ENCODE measurements around the gene AUP1. TPM values are rescaled to one million over a fixed set of nuclear protein-coding genes. Genes with fewer than 3 reads are reported as not detected.

AUP1 gene
- total RNA-seq, 2 donors from 2014 or later: 85.5 to 113 TPM

DNA sequence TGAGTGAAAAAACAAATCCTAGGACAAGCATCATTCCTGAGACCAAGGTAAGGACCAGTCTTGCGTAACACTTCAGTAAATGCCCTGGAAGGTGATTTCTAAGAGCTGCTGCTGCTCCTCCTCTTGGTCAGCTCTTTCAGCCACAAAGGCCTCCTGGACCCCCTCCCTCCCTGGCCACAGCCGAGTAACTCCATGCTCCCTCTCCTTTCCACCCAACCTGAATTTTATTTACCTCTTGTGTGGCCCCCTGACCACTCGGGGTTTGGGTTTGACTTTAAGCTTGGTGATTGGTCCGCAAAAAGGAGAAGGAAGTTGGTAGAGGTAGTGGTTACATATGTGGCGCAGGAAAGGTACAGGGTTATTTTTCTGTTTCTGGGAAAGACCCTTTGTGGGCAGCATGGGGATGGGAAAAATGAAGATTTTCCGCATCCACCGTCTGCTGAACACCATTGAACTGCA is 9.4 kb upstream of the AUP1 start:
- Histone ChIP-seq H3K9me3 (no peaks in the 10 kb centered on the region), H3K27me3 (replicated peaks; ENCODE audit: insufficient read depth) (no peaks in the 10 kb centered on the region), H3K36me3 (peaks cover 2% of the 10 kb centered on the region), H3K4me3 (no peak overlapping the region), H3K4me1 (ENCODE audit: control insufficient read depth in 1 of 2, low read depth in 2 of 2) (no peaks in the 10 kb centered on the region), H3K27ac (no peak overlapping the region)
- TF ChIP-seq CTCF (IDR thresholded peaks at IDR 0.05): no peak
- DNase-seq (ENCODE audit: low spot score) (no peak), ATAC-seq (ENCODE audit: insufficient number of reproducible peaks, low FRiP score, low read depth) (no peak)

DNA sequence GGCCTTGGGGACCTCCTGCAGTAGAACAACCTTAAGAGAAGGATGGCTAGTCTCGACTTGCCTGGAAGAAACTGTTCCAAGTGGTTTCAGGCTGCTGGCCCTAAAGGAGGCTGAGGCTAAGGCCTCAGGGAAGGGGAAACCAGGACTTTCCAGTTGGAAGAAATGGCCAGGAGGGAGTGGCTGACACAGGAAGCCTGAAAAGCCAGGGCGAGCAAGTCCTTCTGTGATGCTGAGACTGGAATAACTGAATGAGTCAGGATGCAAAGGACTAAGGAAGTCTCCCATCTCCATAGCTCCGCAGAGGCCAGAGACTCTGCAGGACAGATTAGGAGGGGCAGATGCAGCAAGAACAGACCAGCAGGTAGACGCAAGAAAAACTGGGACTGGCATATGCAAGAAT is 7.6 kb upstream of the AUP1 start:
- Histone ChIP-seq H3K4me1 (ENCODE audit: control insufficient read depth in 1 of 2, low read depth in 2 of 2) (no peaks in the 10 kb centered on the region), H3K4me3 (no peak overlapping the region), H3K27ac (no peak overlapping the region), H3K27me3 (replicated peaks; ENCODE audit: insufficient read depth) (no peaks in the 10 kb centered on the region), H3K36me3 (peaks cover 15% of the 10 kb centered on the region), H3K9me3 (no peaks in the 10 kb centered on the region)
- DNase-seq (ENCODE audit: low spot score) (no peak), ATAC-seq (ENCODE audit: insufficient number of reproducible peaks, low FRiP score, low read depth) (no peak)
- no peak for TF ChIP-seq CTCF (IDR thresholded peaks at IDR 0.05)

- H3K4me1 ChIP-seq (ENCODE audit: control insufficient read depth in 1 of 2, low read depth in 2 of 2): peaks cover 0 to 4% of the 10 kb centered on the region in 2 donors
- H3K9me3 ChIP-seq: no peaks in the 10 kb centered on the region
- no peak overlapping the region for H3K27ac ChIP-seq
- no peaks in the 10 kb centered on the region for H3K27me3 ChIP-seq (replicated peaks; ENCODE audit: insufficient read depth)
- no peak for ATAC-seq (ENCODE audit: insufficient number of reproducible peaks, low FRiP score, low read depth)
- no peak overlapping the region for H3K4me3 ChIP-seq
- TF ChIP-seq CTCF (IDR thresholded peaks at IDR 0.05): no peak
- H3K36me3 ChIP-seq: peaks cover 15% of the 10 kb centered on the region
- DNase-seq (ENCODE audit: low spot score): no peak
Measured at GRCh38 chr2:74536166-74536950, 6.9 kb upstream of the AUP1 start.

DNA sequence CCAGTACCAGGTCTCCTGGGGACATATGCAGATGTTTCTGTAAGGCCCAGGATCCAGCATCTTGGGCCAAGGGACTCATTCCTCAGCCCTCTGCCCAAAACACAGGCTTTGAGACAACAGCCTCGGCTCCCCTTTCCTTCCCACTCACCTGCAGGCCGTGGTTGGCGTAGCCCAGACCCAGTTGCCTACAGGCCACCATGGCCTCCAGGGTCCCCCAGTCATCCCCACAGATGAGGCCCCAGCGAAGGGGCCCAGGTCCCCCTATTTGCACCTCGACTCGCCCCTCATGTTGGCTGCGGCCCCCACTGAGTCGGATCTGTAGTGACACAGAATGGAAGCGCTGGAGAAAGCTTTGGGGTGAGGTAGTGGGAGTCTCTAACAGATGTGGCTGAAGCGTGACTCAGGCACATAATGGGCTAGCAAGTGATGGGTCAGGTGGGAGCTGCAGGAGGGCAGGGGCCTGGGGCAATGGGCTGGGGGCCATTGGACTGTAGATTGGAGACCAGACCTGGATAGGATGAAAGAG is 6.0 kb upstream of the AUP1 start:
- ATAC-seq (ENCODE audit: insufficient number of reproducible peaks, low FRiP score, low read depth) (no peak), DNase-seq (ENCODE audit: low spot score) (no peak)
- H3K4me1 ChIP-seq (ENCODE audit: control insufficient read depth in 1 of 2, low read depth in 2 of 2): peaks cover 5 to 13% of the 10 kb centered on the region in 2 donors
- H3K27ac ChIP-seq: no peak overlapping the region
- no peaks in the 10 kb centered on the region for H3K9me3 ChIP-seq
- H3K4me3 ChIP-seq: no peak overlapping the region
- H3K36me3 ChIP-seq: peaks cover 15% of the 10 kb centered on the region
- H3K27me3 ChIP-seq (replicated peaks; ENCODE audit: insufficient read depth): no peaks in the 10 kb centered on the region
- no peak for TF ChIP-seq CTCF (IDR thresholded peaks at IDR 0.05)

- H3K4me3 ChIP-seq: no peak overlapping the region
- H3K36me3 ChIP-seq: peaks cover 15% of the 10 kb centered on the region
- H3K27me3 ChIP-seq (replicated peaks; ENCODE audit: insufficient read depth): no peaks in the 10 kb centered on the region
- ATAC-seq (ENCODE audit: insufficient number of reproducible peaks, low FRiP score, low read depth) (no peak), DNase-seq (ENCODE audit: low spot score) (no peak)
- no peaks in the 10 kb centered on the region for H3K9me3 ChIP-seq
- peaks cover 5 to 14% of the 10 kb centered on the region in 2 donors for H3K4me1 ChIP-seq (ENCODE audit: control insufficient read depth in 1 of 2, low read depth in 2 of 2)
- H3K27ac ChIP-seq: no peak overlapping the region
- no peak for TF ChIP-seq CTCF (IDR thresholded peaks at IDR 0.05)
Measured at GRCh38 chr2:74534411-74534810, 4.9 kb upstream of the AUP1 start.
